Measurements from ENCODE around the gene GRIK2. TPM values are rescaled to one million over a fixed set of nuclear protein-coding genes. Genes with fewer than 3 reads are reported as not detected.

GRIK2 gene
- polyA plus RNA-seq, 1 of the 3 experiments (the other 2 are of a cell fraction) = 0.30 TPM

DNA sequence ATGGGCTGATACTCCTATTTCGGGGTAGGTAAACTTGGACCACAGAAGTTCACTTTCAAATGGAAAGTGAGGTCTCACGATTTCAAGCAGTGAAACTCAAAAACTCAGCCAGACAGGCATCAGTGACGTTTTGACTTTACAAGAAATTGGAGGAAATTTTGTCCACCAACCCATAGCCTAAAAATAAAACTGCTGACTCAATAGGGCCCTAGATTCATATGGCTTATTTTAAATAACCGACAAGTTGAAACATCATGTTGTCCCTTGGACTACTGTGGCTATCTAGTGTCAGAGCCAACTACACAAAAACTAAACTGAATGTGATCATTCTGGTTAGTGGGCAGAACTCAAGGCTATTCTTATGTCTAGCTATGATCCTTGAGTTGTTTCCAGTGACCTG is 486.3 kb downstream of the GRIK2 start (continued):
- TF ChIP-seq GATA2 (CRISPR knock-in tag; IDR thresholded peaks at IDR 0.05) (no peak), MEF2A (IDR thresholded peaks at IDR 0.05; ENCODE audit: borderline replicate concordance, low read depth) (no peak), TAF1 (IDR thresholded peaks at IDR 0.05; ENCODE audit: borderline replicate concordance, low read depth, low read length) (no peak), CHD2 (IDR thresholded peaks at IDR 0.05; ENCODE audit: low read length, partially characterized antibody) (no peak), ELF1 (IDR thresholded peaks at IDR 0.05) (no peak)
- TF ChIP-seq, protein P1, sequence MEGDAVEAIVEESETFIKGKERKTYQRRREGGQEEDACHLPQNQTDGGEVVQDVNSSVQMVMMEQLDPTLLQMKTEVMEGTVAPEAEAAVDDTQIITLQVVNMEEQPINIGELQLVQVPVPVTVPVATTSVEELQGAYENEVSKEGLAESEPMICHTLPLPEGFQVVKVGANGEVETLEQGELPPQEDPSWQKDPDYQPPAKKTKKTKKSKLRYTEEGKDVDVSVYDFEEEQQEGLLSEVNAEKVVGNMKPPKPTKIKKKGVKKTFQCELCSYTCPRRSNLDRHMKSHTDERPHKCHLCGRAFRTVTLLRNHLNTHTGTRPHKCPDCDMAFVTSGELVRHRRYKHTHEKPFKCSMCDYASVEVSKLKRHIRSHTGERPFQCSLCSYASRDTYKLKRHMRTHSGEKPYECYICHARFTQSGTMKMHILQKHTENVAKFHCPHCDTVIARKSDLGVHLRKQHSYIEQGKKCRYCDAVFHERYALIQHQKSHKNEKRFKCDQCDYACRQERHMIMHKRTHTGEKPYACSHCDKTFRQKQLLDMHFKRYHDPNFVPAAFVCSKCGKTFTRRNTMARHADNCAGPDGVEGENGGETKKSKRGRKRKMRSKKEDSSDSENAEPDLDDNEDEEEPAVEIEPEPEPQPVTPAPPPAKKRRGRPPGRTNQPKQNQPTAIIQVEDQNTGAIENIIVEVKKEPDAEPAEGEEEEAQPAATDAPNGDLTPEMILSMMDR (IDR thresholded peaks at IDR 0.05) = no peak

DNA sequence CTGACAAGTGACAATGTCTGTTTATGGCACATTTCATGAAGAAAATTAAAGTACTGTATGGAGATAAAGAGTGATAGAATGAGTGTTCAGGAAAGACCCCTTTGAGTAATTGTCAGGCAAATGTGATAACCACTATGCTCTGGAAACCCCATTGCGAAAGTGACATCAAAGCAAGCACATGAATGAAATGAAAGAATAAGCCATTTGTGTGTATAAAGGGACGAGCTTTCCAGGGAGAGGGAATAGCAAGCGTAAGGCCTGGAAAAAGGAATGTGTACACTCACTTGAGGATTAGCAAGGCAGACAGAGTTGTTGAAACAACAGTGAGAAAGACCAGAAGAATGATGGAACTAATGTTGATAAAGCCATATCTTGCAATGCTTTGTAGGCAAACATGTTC is 490.0 kb downstream of the GRIK2 start:
- WGBS (ENCODE audit: low lambda C conversion rate) = 69% methylated on average over 3 of the region's 3 CpGs
- H3K36me3 ChIP-seq (replicated peaks in 1 of 2; ENCODE audit: control insufficient read depth in 1 of 2, insufficient read depth in 2 of 2, low read length in 1 of 2) = no peaks in the 10 kb centered on the region
- DNase-seq = no peak
- ChIA-PET CTCF (no interaction called here), POLR2A (no interaction called here)
- H3K4me1 ChIP-seq (ENCODE audit: control insufficient read depth in 1 of 2, insufficient read depth in 2 of 2, low read depth in 1 of 2, low read length in 1 of 2) = no peaks in the 10 kb centered on the region
- no peak overlapping the region for H3K4me2 ChIP-seq
- no peak overlapping the region for H3K27ac ChIP-seq (ENCODE audit: low read depth in 2 of 2, low read length in 1 of 2)
- no peaks in the 10 kb centered on the region for H3F3A ChIP-seq (replicated peaks; ENCODE audit: insufficient read depth)
- H3K9me2 ChIP-seq = no peaks in the 10 kb centered on the region
- no peak overlapping the region for H3K9ac ChIP-seq
- no peak overlapping the region for H3K4me3 ChIP-seq (ENCODE audit: low read depth in 2 of 2, low read length in 1 of 2)
- no peaks in the 10 kb centered on the region for H3K9me3 ChIP-seq
- no peak overlapping the region for H2AFZ ChIP-seq (ENCODE audit: low read depth)
- H3K27me3 ChIP-seq (ENCODE audit: insufficient read depth) = no peaks in the 10 kb centered on the region
- no peaks in the 10 kb centered on the region for H4K20me1 ChIP-seq (ENCODE audit: insufficient read depth)
- TF ChIP-seq RXRA (IDR thresholded peaks at IDR 0.05; ENCODE audit: borderline replicate concordance, low read depth) (no peak), ELF1 (IDR thresholded peaks at IDR 0.05) (no peak), MEF2A (IDR thresholded peaks at IDR 0.05; ENCODE audit: borderline replicate concordance, low read depth) (no peak), FOXJ3 (CRISPR knock-in tag; IDR thresholded peaks at IDR 0.05) (no peak), SMC3 (IDR thresholded peaks at IDR 0.05; ENCODE audit: low read depth, low read length) (no peak), TEAD4 (IDR thresholded peaks at IDR 0.05; ENCODE audit: borderline replicate concordance, insufficient read depth) (no peak), NFIC (IDR thresholded peaks at IDR 0.05; ENCODE audit: borderline replicate concordance) (no peak), JUND (IDR thresholded peaks at IDR 0.05) (no peak), CHD2 (IDR thresholded peaks at IDR 0.05; ENCODE audit: low read length, partially characterized antibody) (no peak), GABPA (IDR thresholded peaks at IDR 0.05; ENCODE audit: low read depth) (no peak), EP300 (IDR thresholded peaks at IDR 0.05; ENCODE audit: borderline replicate concordance in 1 of 2, low read depth in 1 of 2, low read length in 1 of 2) (no peak), MXI1 (IDR thresholded peaks at IDR 0.05; ENCODE audit: low read depth, low read length) (no peak), SIN3A (IDR thresholded peaks at IDR 0.05; ENCODE audit: borderline replicate concordance, low read depth, low read length) (no peak), YY1 (IDR thresholded peaks at IDR 0.05; ENCODE audit: low read depth) (no peak)
- TF ChIP-seq, protein P2, sequence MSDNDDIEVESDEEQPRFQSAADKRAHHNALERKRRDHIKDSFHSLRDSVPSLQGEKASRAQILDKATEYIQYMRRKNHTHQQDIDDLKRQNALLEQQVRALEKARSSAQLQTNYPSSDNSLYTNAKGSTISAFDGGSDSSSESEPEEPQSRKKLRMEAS (IDR thresholded peaks at IDR 0.05; ENCODE audit: low read depth) = no peak
- TF ChIP-seq, protein P3, sequence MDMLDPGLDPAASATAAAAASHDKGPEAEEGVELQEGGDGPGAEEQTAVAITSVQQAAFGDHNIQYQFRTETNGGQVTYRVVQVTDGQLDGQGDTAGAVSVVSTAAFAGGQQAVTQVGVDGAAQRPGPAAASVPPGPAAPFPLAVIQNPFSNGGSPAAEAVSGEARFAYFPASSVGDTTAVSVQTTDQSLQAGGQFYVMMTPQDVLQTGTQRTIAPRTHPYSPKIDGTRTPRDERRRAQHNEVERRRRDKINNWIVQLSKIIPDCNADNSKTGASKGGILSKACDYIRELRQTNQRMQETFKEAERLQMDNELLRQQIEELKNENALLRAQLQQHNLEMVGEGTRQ (IDR thresholded peaks at IDR 0.05; ENCODE audit: borderline replicate concordance, low read depth, low read length) = no peak
- TF ChIP-seq, protein P4, sequence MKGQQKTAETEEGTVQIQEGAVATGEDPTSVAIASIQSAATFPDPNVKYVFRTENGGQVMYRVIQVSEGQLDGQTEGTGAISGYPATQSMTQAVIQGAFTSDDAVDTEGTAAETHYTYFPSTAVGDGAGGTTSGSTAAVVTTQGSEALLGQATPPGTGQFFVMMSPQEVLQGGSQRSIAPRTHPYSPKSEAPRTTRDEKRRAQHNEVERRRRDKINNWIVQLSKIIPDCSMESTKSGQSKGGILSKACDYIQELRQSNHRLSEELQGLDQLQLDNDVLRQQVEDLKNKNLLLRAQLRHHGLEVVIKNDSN (IDR thresholded peaks at IDR 0.05; ENCODE audit: borderline replicate concordance, low read depth) = no peak
- TF ChIP-seq, protein P5, sequence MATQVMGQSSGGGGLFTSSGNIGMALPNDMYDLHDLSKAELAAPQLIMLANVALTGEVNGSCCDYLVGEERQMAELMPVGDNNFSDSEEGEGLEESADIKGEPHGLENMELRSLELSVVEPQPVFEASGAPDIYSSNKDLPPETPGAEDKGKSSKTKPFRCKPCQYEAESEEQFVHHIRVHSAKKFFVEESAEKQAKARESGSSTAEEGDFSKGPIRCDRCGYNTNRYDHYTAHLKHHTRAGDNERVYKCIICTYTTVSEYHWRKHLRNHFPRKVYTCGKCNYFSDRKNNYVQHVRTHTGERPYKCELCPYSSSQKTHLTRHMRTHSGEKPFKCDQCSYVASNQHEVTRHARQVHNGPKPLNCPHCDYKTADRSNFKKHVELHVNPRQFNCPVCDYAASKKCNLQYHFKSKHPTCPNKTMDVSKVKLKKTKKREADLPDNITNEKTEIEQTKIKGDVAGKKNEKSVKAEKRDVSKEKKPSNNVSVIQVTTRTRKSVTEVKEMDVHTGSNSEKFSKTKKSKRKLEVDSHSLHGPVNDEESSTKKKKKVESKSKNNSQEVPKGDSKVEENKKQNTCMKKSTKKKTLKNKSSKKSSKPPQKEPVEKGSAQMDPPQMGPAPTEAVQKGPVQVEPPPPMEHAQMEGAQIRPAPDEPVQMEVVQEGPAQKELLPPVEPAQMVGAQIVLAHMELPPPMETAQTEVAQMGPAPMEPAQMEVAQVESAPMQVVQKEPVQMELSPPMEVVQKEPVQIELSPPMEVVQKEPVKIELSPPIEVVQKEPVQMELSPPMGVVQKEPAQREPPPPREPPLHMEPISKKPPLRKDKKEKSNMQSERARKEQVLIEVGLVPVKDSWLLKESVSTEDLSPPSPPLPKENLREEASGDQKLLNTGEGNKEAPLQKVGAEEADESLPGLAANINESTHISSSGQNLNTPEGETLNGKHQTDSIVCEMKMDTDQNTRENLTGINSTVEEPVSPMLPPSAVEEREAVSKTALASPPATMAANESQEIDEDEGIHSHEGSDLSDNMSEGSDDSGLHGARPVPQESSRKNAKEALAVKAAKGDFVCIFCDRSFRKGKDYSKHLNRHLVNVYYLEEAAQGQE (IDR thresholded peaks at IDR 0.05; ENCODE audit: low read depth, low read length) = no peak
- no peaks in the 10 kb centered on the region for H3K79me2 ChIP-seq (ENCODE audit: insufficient read depth)
